Trophoblast cell (in vitro differentiated cells and primary cell): ENCODE measurements around the gene LRRC71.
"Not testable (repeated sequence)": the region's sequence is repeated elsewhere in the genome, so short reads cannot be mapped to it uniquely, and the experiment has no call there.

Experiments used
- DNase-seq, 2 donors: peaks; one replicate each; pipeline ENCODE4 v3.0.0-alpha.2; 2016
- H2AFZ ChIP-seq: 2 replicates; pipeline ENCODE4 v1.6.1; 2013; ENCODE audit warnings: low read length, moderate library complexity, mild to moderate bottlenecking; ENCODE audit not compliant: insufficient read depth, poor library complexity
- H2AK5ac ChIP-seq: 2 replicates; pipeline ENCODE4 v1.6.1; 2013; ENCODE audit warnings: mild to moderate bottlenecking, low read length
- H2BK120ac ChIP-seq: 2 replicates; pipeline ENCODE4 v1.6.1; 2013; ENCODE audit warnings: low read length, mild to moderate bottlenecking, moderate library complexity; ENCODE audit not compliant: insufficient read depth, poor library complexity
- H2BK12ac ChIP-seq: 2 replicates; pipeline ENCODE4 v1.6.1; 2013; ENCODE audit warnings: mild to moderate bottlenecking, low read length, moderate library complexity
- H2BK5ac ChIP-seq: 2 replicates; pipeline ENCODE4 v1.6.1; 2013; ENCODE audit warnings: low read length, low read depth, moderate library complexity, mild to moderate bottlenecking; ENCODE audit not compliant: poor library complexity
- H3K14ac ChIP-seq: 2 replicates; pipeline ENCODE4 v1.6.1; 2013; ENCODE audit warnings: mild to moderate bottlenecking, low read length
- H3K18ac ChIP-seq: 2 replicates; pipeline ENCODE4 v1.6.1; 2013; ENCODE audit warnings: mild to moderate bottlenecking, low read length
- H3K23ac ChIP-seq: 2 replicates; pipeline ENCODE4 v1.6.1; 2013; ENCODE audit warnings: low read length
- H3K27ac ChIP-seq: 2 replicates; pipeline ENCODE4 v1.5.1; 2013; ENCODE audit warnings: low read depth, mild to moderate bottlenecking, inconsistent platforms, low read length, moderate library complexity
- H3K27me3 ChIP-seq: 2 replicates; pipeline ENCODE4 v1.6.1; 2013; ENCODE audit warnings: inconsistent platforms, mild to moderate bottlenecking, low read length, moderate library complexity; ENCODE audit not compliant: insufficient read depth
- H3K36me3 ChIP-seq, 2 experiments: 1 replicate in 1 of 2; 2 replicates in 1 of 2; pipeline ENCODE4 v1.6.1; 2013; ENCODE audit warnings: low read length in 2 of 2, mild to moderate bottlenecking in 2 of 2, moderate library complexity in 1 of 2; ENCODE audit not compliant: insufficient read depth in 2 of 2, control insufficient read depth in 1 of 2
- H3K4ac ChIP-seq: 2 replicates; pipeline ENCODE4 v1.6.1; 2013; ENCODE audit warnings: low read depth, mild to moderate bottlenecking, low read length, moderate library complexity
- H3K4me1 ChIP-seq, 2 experiments: 1 replicate in 1 of 2; 2 replicates in 1 of 2; pipeline ENCODE4 v1.6.1; 2013; ENCODE audit warnings: low read length in 2 of 2, mild to moderate bottlenecking in 2 of 2, moderate library complexity in 1 of 2; ENCODE audit not compliant: insufficient read depth in 2 of 2, control insufficient read depth in 1 of 2
- H3K4me2 ChIP-seq: 2 replicates; pipeline ENCODE4 v1.6.1; 2013; ENCODE audit warnings: inconsistent platforms, mild to moderate bottlenecking, low read length, moderate library complexity
- H3K4me3 ChIP-seq: 2 replicates; pipeline ENCODE4 v1.5.1; 2013; ENCODE audit warnings: mild to moderate bottlenecking, low read depth, low read length, inconsistent platforms
- H3K79me1 ChIP-seq: one replicate; pipeline ENCODE4 v1.6.1; 2013; ENCODE audit warnings: low read length
- H3K79me2 ChIP-seq: 2 replicates; pipeline ENCODE4 v1.6.1; 2013; ENCODE audit warnings: low read length, mild to moderate bottlenecking; ENCODE audit not compliant: control insufficient read depth, insufficient read depth, poor library complexity
- H3K9ac ChIP-seq: 2 replicates; pipeline ENCODE4 v1.6.1; 2013; ENCODE audit warnings: mild to moderate bottlenecking, low read length
- H3K9me3 ChIP-seq: 2 replicates; pipeline ENCODE4 v1.6.1; 2013; ENCODE audit warnings: low read depth, mild to moderate bottlenecking, control low read depth, inconsistent platforms, low read length; ENCODE audit not compliant: insufficient read depth
- H4K12ac ChIP-seq: 2 replicates; pipeline ENCODE4 v1.6.1; 2013; ENCODE audit warnings: low read depth, mild to moderate bottlenecking, low read length, moderate library complexity
- H4K8ac ChIP-seq: 2 replicates; pipeline ENCODE4 v1.6.1; 2013; ENCODE audit warnings: low read depth, mild to moderate bottlenecking, low read length, moderate library complexity
- H4K91ac ChIP-seq: one replicate; pipeline ENCODE4 v1.6.1; 2013; ENCODE audit warnings: low read depth, mild to moderate bottlenecking, low read length, moderate library complexity
- WGBS: extraction: QIAGEN DNeasy Blood & Tissue Kit; methylation state at CpG from one replicate; pipeline ENCODE4 v1.1.7; 2013; ENCODE audit warnings: missing lambda C conversion rate; ENCODE audit not compliant: insufficient read length, insufficient coverage; ENCODE audit errors: extremely low coverage; 5-methylcytosine and 5-hydroxymethylcytosine counted together

LRRC71 gene

DNA sequence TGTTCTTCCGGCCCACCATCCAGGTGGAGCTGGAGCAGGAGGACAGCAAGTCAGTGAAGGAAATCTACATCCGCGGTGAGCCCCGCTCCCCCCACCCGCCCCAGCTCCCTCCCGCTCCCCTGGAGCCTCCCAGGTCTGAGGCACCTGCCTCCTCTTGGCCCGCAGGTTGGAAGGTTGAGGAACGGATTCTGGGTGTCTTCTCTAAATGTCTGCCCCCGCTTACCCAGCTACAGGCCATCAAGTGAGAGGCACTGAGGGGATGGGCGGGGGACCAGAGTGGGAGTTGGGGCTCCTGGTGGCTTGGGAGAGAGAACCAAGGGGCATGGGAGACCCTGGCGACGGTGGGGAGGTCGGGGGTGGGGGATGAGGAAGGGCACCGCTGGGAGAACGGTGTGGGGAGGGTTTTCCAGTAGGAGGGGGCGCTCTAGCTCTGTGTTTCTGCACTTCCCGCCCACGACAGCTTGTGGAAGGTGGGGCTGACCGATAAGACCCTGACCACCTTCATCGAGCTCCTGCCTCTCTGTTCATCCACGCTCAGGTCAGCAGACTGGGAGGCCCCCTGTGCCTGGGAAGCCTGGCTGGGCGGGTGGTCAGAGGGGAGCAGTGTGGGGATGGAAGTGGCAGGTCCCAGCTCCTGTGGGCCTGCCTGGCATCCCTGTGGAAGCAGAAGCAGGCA lies 4.2 kb downstream of the LRRC71 start:
- Histone ChIP-seq H3K4me1 (peaks cover 11% of the 10 kb centered on the region in 2 experiments), H3K14ac (no peak overlapping the region), H3K27ac (no peak overlapping the region), H2BK120ac (no peak overlapping the region), H2AK5ac (no peak overlapping the region), H2BK12ac (no peak overlapping the region), H3K9me3 (peaks cover 4% of the 10 kb centered on the region), H3K79me1 (no peaks in the 10 kb centered on the region), H3K23ac (no peak overlapping the region), H3K4ac (no peak overlapping the region), H2BK5ac (no peak overlapping the region), H2AFZ (no peak overlapping the region), H3K4me3 (no peak overlapping the region), H4K8ac (no peak overlapping the region), H4K12ac (no peak overlapping the region), H3K4me2 (peak overlapping the region; percentile 22), H4K91ac (no peak overlapping the region), H3K27me3 (peaks cover 68% of the 10 kb centered on the region), H3K36me3 (no peaks in the 10 kb centered on the region), H3K18ac (no peak overlapping the region), H3K79me2 (no peaks in the 10 kb centered on the region), H3K9ac (no peak overlapping the region)
- DNase-seq: no peak
- WGBS: no CpG with 5 or more reads among the region's 22 CpGs

DNA sequence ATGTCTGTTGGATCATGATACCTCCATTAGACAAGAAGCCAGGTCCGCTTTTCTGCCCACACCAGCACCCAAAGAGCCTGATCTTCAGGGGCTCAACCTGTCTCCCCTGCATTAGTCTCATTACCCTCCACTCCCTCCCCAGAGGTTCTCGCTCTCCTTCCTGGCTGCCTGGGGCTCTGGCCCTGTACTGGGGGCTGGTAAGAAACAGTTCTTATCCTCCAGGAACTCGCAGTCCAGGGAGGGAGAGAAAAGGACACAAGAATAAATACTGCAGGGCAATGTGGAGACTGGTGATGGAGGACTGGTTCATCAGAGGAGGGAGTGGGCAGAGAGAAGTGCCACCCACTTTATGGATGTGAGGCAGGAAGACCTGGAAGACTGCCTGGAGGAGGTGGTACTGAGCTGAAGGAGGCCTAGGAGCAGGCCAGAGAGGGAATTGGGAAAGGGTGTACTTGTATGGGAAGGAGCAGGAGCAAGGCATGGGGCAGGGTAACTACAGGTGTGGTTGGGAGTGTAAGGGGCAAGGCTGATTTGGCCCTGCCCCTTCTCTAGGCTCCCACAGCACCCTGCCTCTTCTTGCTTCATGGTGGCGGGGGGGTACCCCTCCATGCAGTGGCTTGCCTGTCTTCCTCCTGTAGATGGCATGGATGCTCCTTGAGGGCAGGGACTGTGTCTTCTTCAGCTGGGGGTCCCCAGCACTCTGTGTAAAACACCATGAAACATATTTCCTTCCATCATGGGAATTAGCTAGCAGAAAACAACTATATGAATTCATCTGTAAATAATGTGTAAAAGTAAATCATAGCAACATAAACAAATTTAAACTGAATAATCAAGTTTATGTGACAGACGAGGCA lies 5.0 kb downstream of the LRRC71 start:
- Histone ChIP-seq H3K9ac (no peak overlapping the region), H3K4ac (no peak overlapping the region), H2BK120ac (no peak overlapping the region), H2AK5ac (no peak overlapping the region), H2BK12ac (no peak overlapping the region), H3K79me1 (no peaks in the 10 kb centered on the region), H3K23ac (no peak overlapping the region), H3K4me2 (no peak overlapping the region), H3K4me3 (peak overlapping the region; percentile 8), H3K9me3 (peaks cover 4% of the 10 kb centered on the region), H3K18ac (no peak overlapping the region), H3K79me2 (no peaks in the 10 kb centered on the region), H3K27ac (no peak overlapping the region), H3K4me1 (peaks cover 11% of the 10 kb centered on the region in 2 experiments), H4K91ac (no peak overlapping the region), H3K27me3 (peaks cover 68% of the 10 kb centered on the region), H4K8ac (no peak overlapping the region), H2BK5ac (no peak overlapping the region), H4K12ac (no peak overlapping the region), H3K36me3 (no peaks in the 10 kb centered on the region), H3K14ac (no peak overlapping the region), H2AFZ (no peak overlapping the region)
- no CpG with 5 or more reads among the region's 5 CpGs for WGBS
- DNase-seq: no peak

DNA sequence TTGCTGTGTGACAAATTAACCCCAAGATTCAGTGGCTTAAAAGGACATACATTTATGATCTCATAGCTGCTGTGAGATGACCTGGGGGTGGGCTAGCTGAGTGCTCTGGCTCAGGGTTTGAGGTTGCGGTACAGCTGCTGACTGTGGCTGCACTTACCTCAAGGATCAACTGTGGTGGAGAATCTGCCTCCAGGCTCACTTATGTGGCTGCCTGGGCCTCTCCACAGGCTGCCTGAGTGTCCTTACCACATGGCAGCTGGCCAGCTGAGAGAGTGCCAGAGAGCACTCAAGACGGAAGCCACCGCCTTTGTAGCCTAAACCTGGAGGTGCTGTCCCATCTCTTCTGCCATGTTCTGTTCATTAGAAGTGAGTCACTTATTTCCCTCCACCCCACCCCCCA lies 5.7 kb downstream of the LRRC71 start:
- Histone ChIP-seq H3K79me1 (no peaks in the 10 kb centered on the region), H4K91ac (no peak overlapping the region), H2BK120ac (no peak overlapping the region), H3K36me3 (no peaks in the 10 kb centered on the region), H4K12ac (no peak overlapping the region), H3K4me1 (peaks cover 7 to 8% of the 10 kb centered on the region in 2 experiments), H2BK5ac (no peak overlapping the region), H4K8ac (no peak overlapping the region), H2BK12ac (no peak overlapping the region), H2AFZ (no peak overlapping the region), H3K79me2 (no peaks in the 10 kb centered on the region), H3K27ac (no peak overlapping the region), H3K4me2 (no peak overlapping the region), H2AK5ac (no peak overlapping the region), H3K18ac (no peak overlapping the region), H3K9ac (no peak overlapping the region), H3K23ac (no peak overlapping the region), H3K4ac (no peak overlapping the region), H3K4me3 (no peak overlapping the region), H3K14ac (no peak overlapping the region), H3K27me3 (peaks cover 61% of the 10 kb centered on the region), H3K9me3 (peaks cover 4% of the 10 kb centered on the region)
- WGBS: no CpG with 5 or more reads among the region's 3 CpGs
- no peak for DNase-seq

DNA sequence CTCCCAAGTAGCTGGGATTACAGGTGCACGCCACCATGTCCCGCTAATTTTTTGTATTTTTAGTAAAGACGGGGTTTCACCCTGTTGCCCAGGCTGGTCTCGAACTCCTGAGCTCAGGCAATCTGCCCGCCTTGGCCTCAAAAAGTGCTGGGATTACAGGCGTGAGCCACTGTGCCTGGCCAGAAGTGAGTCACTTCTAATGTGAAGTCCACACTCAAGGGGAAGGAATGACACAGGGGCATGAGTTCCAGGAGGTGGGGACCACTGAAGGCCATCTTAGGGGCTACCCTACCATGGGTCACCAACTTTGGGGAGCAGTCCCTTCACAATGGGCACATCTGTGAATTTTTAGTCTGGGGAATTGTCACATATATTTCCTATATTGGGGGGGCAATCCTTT lies 6.3 kb downstream of the LRRC71 start:
- not testable (repeated sequence) for H2BK12ac ChIP-seq, H2AK5ac ChIP-seq, H3K18ac ChIP-seq, H3K4me3 ChIP-seq, H3K36me3 ChIP-seq, H3K4ac ChIP-seq, H3K4me2 ChIP-seq, H3K27ac ChIP-seq, H3K4me1 ChIP-seq, H2BK120ac ChIP-seq, DNase-seq, H2BK5ac ChIP-seq, H3K14ac ChIP-seq, H3K79me1 ChIP-seq, H3K9ac ChIP-seq, H4K91ac ChIP-seq, H3K79me2 ChIP-seq, H4K8ac ChIP-seq, H4K12ac ChIP-seq, H3K9me3 ChIP-seq, H3K23ac ChIP-seq, H2AFZ ChIP-seq
- no CpG with 5 or more reads among the region's 6 CpGs for WGBS
- H3K27me3 ChIP-seq: peaks cover 56% of the 10 kb centered on the region
